K562 (cell line): Measurements from ENCODE around the gene SIPA1L2. TPM values are rescaled to one million over a fixed set of nuclear protein-coding genes. Genes with fewer than 3 reads are reported as not detected.

Experiments used
- polyA plus RNA-seq, 8 experiments: library from polyadenylated mRNA; depleted of rRNA in 4 of 8; stranded (reverse) in 5 of 8; unstranded in 3 of 8; fragments of >200 nt; fragmentation: Nextera tagmentation in 2 of 8; fragmentation: Illumina TruSeq in 1 of 8; extraction: Ambion mirVana in 2 of 8; extraction: Trizol in 1 of 8; gene quantifications; 2 replicates each; pipeline versions ENCODE4 v1.2.1 to v1.2.3, GENCODE V29; 2011 to 2014; ENCODE audit warnings: inconsistent platforms in 1 of 8, missing spikeins in 1 of 8
- total RNA-seq, 7 experiments: library from RNA; depleted of rRNA in 6 of 7; stranded (reverse); fragments of >200 nt in 6 of 7; fragmentation: Illumina TruSeq in 2 of 7; extraction: Trizol in 2 of 7; gene quantifications; 2 replicates each; pipeline versions ENCODE4 v1.2.1 to v1.2.3, GENCODE V29; 2011 to 2021; ENCODE audit warnings: low replicate concordance in 1 of 7

Gene SIPA1L2
- total and polyA plus RNA-seq, 9 of the 15 experiments (the other 6 are each of a cell fraction or from before 2014, with no cell fraction given): 0.04 to 0.22 (median 0.06) TPM; not detected in 5

Other genes starting within 250 kb of the SIPA1L2 start
- 0.73 and 0.98 TPM in 2 replicates for gene MAP10, start 175.3 kb upstream of the SIPA1L2 start, total RNA-seq (2014; rRNA removed)
- 0.76 and 0.96 TPM in 2 replicates for gene MAP10, start 175.3 kb upstream of the SIPA1L2 start, total RNA-seq (2014; rRNA removed; fragmentation: Illumina TruSeq; extraction: Trizol)
- 0.90 and 0.98 TPM in 2 replicates for gene MAP10, start 175.3 kb upstream of the SIPA1L2 start, total RNA-seq (2015; rRNA removed; fragmentation: Illumina TruSeq; extraction: Trizol)
- 0.69 and 0.83 TPM in 2 replicates for gene MAP10, start 175.3 kb upstream of the SIPA1L2 start, total RNA-seq (2021)
- gene MAP10, start 175.3 kb upstream of the SIPA1L2 start, polyA plus RNA-seq (2011; rRNA removed): 0.27 and 0.53 TPM in 2 replicates
- gene MAP10, start 175.3 kb upstream of the SIPA1L2 start, polyA plus RNA-seq (2014; fragmentation: Illumina TruSeq; extraction: Trizol): 0.69 and 0.74 TPM in 2 replicates
- under 1 TPM; 0.11 to 0.13 TPM for gene MAP10, start 175.3 kb upstream of the SIPA1L2 start, polyA plus RNA-seq (2014; fragmentation: Nextera tagmentation; extraction: Ambion mirVana)
- gene MAP10, start 175.3 kb upstream of the SIPA1L2 start, polyA plus RNA-seq (2014; rRNA removed): 0.49 and 0.70 TPM in 2 replicates